ENCODE measurements around the gene TTC12.

DNA sequence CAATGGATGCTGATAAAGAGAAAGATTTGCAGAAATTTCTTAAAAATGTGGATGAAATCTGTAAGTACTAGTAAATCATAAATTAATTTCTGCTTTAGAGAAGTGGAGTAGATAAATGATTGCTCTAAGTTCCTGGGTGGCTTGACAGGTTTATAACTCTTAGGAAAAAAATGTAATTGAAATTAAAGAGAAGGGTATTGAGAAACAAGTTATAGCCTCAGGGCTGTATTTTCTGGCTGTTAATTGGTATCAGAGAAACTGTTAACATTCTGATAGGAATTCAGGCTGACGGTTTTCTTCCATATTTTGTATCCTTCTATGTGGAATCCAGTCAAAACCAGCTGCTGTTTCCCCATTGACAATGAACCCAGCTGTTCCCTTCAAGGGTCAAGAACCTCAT is 1.9 kb downstream of the TTC12 start:
- TF ChIP-seq, protein P1, sequence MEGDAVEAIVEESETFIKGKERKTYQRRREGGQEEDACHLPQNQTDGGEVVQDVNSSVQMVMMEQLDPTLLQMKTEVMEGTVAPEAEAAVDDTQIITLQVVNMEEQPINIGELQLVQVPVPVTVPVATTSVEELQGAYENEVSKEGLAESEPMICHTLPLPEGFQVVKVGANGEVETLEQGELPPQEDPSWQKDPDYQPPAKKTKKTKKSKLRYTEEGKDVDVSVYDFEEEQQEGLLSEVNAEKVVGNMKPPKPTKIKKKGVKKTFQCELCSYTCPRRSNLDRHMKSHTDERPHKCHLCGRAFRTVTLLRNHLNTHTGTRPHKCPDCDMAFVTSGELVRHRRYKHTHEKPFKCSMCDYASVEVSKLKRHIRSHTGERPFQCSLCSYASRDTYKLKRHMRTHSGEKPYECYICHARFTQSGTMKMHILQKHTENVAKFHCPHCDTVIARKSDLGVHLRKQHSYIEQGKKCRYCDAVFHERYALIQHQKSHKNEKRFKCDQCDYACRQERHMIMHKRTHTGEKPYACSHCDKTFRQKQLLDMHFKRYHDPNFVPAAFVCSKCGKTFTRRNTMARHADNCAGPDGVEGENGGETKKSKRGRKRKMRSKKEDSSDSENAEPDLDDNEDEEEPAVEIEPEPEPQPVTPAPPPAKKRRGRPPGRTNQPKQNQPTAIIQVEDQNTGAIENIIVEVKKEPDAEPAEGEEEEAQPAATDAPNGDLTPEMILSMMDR (IDR thresholded peaks at IDR 0.05) = no peak
- no peak for TF ChIP-seq POLR2A (IDR thresholded peaks at IDR 0.05)
